Measurements from ENCODE around the gene IDNK. TPM values are rescaled to one million over a fixed set of nuclear protein-coding genes. Genes with fewer than 3 reads are reported as not detected.

The IDNK gene
- polyA plus RNA-seq, 1 donor (not counting 4 experiments of a cell fraction or from before 2014, with no cell fraction given): 2.6 TPM

DNA sequence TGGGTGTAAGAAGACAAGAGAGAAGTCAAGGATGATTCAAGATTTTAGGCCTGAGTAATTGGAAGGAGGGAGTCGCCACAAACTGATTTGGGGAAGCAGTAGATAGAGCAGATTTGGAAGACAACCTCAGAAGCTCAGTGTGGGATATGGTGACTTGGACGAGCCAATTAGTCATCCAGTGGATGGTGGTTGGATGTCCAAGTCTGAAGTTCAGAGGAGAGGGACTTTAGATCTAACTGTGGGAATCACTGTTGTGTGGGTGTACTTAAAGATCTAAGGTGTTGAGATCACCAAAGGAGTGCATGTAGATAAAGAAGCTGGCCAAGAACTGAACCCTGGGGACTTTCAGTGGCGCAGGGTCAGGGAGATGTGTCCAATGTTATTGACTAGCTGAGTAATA lies 2.2 kb downstream of the IDNK start:
- DNase-seq (ENCODE audit: low read depth, low spot score): no peak
- no peaks in the 10 kb centered on the region for H3K9me3 ChIP-seq (ENCODE audit: control insufficient read depth, low read depth, low read length)
- no peak overlapping the region for H2AFZ ChIP-seq (ENCODE audit: control insufficient read depth, low read length)
- H3K9me1 ChIP-seq (ENCODE audit: control insufficient read depth, extremely low read depth, insufficient read depth, low read length): no peaks in the 10 kb centered on the region
- no peak for TF ChIP-seq EZH2 (IDR thresholded peaks at IDR 0.05; ENCODE audit: low read length)
- TF ChIP-seq, protein P1, sequence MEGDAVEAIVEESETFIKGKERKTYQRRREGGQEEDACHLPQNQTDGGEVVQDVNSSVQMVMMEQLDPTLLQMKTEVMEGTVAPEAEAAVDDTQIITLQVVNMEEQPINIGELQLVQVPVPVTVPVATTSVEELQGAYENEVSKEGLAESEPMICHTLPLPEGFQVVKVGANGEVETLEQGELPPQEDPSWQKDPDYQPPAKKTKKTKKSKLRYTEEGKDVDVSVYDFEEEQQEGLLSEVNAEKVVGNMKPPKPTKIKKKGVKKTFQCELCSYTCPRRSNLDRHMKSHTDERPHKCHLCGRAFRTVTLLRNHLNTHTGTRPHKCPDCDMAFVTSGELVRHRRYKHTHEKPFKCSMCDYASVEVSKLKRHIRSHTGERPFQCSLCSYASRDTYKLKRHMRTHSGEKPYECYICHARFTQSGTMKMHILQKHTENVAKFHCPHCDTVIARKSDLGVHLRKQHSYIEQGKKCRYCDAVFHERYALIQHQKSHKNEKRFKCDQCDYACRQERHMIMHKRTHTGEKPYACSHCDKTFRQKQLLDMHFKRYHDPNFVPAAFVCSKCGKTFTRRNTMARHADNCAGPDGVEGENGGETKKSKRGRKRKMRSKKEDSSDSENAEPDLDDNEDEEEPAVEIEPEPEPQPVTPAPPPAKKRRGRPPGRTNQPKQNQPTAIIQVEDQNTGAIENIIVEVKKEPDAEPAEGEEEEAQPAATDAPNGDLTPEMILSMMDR (optimal IDR thresholded peaks at IDR 0.05 in 1 of 3, IDR thresholded peaks at IDR 0.05 in 1 of 3, conservative IDR thresholded peaks at IDR 0.05 in 1 of 3; ENCODE audit: extremely low read depth in 1 of 3, insufficient read depth in 2 of 3, low read length in 3 of 3): no peak
- dilution Hi-C loops (cut with MboI; ENCODE audit: extremely low pct_ligation_motif_present, low sequenced_read_pairs): no loop called here
- H3K79me2 ChIP-seq (ENCODE audit: control insufficient read depth, insufficient read depth, low read length): no peaks in the 10 kb centered on the region
- no peak overlapping the region for H3K4me3 ChIP-seq (ENCODE audit: control insufficient read depth in 2 of 3, extremely low read depth in 1 of 3, insufficient read depth in 2 of 3, low read depth in 1 of 3, low read length in 3 of 3)
- no peak overlapping the region for H3K9ac ChIP-seq (ENCODE audit: control insufficient read depth, extremely low read depth, insufficient read depth, low read length)
- no peaks in the 10 kb centered on the region for H4K20me1 ChIP-seq (ENCODE audit: control insufficient read depth, extremely low read depth, insufficient read depth, low read length)
- no peak overlapping the region for H3K27ac ChIP-seq (ENCODE audit: control insufficient read depth, insufficient read depth, low read length)
- H3K4me1 ChIP-seq (ENCODE audit: control insufficient read depth, extremely low read depth, insufficient read depth, low read length): peaks cover 5% of the 10 kb centered on the region
- H3K27me3 ChIP-seq (ENCODE audit: control insufficient read depth, extremely low read depth, insufficient read depth, low read length): no peaks in the 10 kb centered on the region
- H3K4me2 ChIP-seq (ENCODE audit: control insufficient read depth, extremely low read depth, insufficient read depth, low read depth, low read length): no peak overlapping the region
- H3K36me3 ChIP-seq (ENCODE audit: control insufficient read depth in 2 of 2, extremely low read depth in 1 of 2, insufficient read depth in 2 of 2, low read length in 2 of 2): peaks cover 0 to 3% of the 10 kb centered on the region in 2 experiments
- no peak for FAIRE-seq

DNA sequence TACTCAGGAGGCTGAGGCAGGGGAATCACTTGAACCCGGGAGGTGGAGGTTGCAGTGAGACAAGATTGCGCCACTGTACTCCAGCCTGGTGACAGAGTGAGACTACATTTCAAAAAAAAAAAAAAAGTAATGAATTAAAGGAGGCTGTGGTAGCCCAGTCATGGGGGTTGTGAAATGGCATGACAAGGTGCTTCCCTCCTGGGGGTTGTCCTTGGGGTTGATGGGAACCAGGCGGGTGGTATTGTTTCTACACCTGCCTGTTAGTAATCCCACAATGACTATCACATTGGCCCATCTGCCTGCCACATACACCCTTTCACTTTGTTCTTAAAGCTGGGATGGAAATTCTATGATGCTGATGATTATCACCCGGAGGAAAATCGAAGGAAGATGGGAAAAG lies 5.6 kb downstream of the IDNK start:
- no peaks in the 10 kb centered on the region for H3K9me3 ChIP-seq (ENCODE audit: control insufficient read depth, low read depth, low read length)
- no peaks in the 10 kb centered on the region for H3K79me2 ChIP-seq (ENCODE audit: control insufficient read depth, insufficient read depth, low read length)
- dilution Hi-C loops (cut with MboI; ENCODE audit: extremely low pct_ligation_motif_present, low sequenced_read_pairs): no loop called here
- peaks cover 0 to 3% of the 10 kb centered on the region in 2 experiments for H3K36me3 ChIP-seq (ENCODE audit: control insufficient read depth in 2 of 2, extremely low read depth in 1 of 2, insufficient read depth in 2 of 2, low read length in 2 of 2)
- H3K27me3 ChIP-seq (ENCODE audit: control insufficient read depth, extremely low read depth, insufficient read depth, low read length): no peaks in the 10 kb centered on the region
- no peak overlapping the region for H3K4me3 ChIP-seq (ENCODE audit: control insufficient read depth in 2 of 3, extremely low read depth in 1 of 3, insufficient read depth in 2 of 3, low read depth in 1 of 3, low read length in 3 of 3)
- no peaks in the 10 kb centered on the region for H3K9me1 ChIP-seq (ENCODE audit: control insufficient read depth, extremely low read depth, insufficient read depth, low read length)
- H3K4me1 ChIP-seq (ENCODE audit: control insufficient read depth, extremely low read depth, insufficient read depth, low read length): no peaks in the 10 kb centered on the region
- DNase-seq (ENCODE audit: low read depth, low spot score): no peak
- no peaks in the 10 kb centered on the region for H4K20me1 ChIP-seq (ENCODE audit: control insufficient read depth, extremely low read depth, insufficient read depth, low read length)
- no peak overlapping the region for H2AFZ ChIP-seq (ENCODE audit: control insufficient read depth, low read length)
- FAIRE-seq: no peak
- no peak overlapping the region for H3K27ac ChIP-seq (ENCODE audit: control insufficient read depth, insufficient read depth, low read length)
- TF ChIP-seq, protein P1 (optimal IDR thresholded peaks at IDR 0.05 in 1 of 3, IDR thresholded peaks at IDR 0.05 in 1 of 3, conservative IDR thresholded peaks at IDR 0.05 in 1 of 3; ENCODE audit: extremely low read depth in 1 of 3, insufficient read depth in 2 of 3, low read length in 3 of 3): no peak
- no peak for TF ChIP-seq EZH2 (IDR thresholded peaks at IDR 0.05; ENCODE audit: low read length)
- H3K4me2 ChIP-seq (ENCODE audit: control insufficient read depth, extremely low read depth, insufficient read depth, low read depth, low read length): no peak overlapping the region
- H3K9ac ChIP-seq (ENCODE audit: control insufficient read depth, extremely low read depth, insufficient read depth, low read length): no peak overlapping the region

Measured in keratinocyte (primary cell).